Tracheal epithelial cell (primary cell): ENCODE data around the gene ZC3H15. TPM values are rescaled to one million over a fixed set of nuclear protein-coding genes. Genes with fewer than 3 reads are reported as not detected.

Experiments
- total RNA-seq: library from RNA; depleted of rRNA; stranded (reverse); fragments of >200 nt; gene quantifications from 2 replicates; pipeline ENCODE4 v1.2.1, GENCODE V29; 2014

ZC3H15 gene
- 113 and 134 TPM in 2 replicates for total RNA-seq

GRCh38 chr2:186485871-186486650 lies at the start of gene ZC3H15:
ZC3H15 (plus strand) TSS chr2:186486260; CDS start chr2:186486383, 123 bp downstream.

Other genes starting within 250 kb of the ZC3H15 start
- 79.7 and 336 TPM in 2 replicates for gene ITGAV, start 103.8 kb downstream of the ZC3H15 start, total RNA-seq
- gene FAM171B, start 207.8 kb downstream of the ZC3H15 start, total RNA-seq, result 2.7 and 3.2 TPM in 2 replicates